Metanephros (tissue), 1 donor: ENCODE results near the gene CCDC14. TPM values are rescaled to one million over a fixed set of nuclear protein-coding genes. Genes with fewer than 3 reads are reported as not detected.

Source experiments
- total RNA-seq: library from RNA; depleted of rRNA; stranded (reverse); fragments of >200 nt; gene quantifications from one replicate; pipeline ENCODE4 v1.2.3, GENCODE V29; 2014

CCDC14 gene
- 76.3 TPM for total RNA-seq

GRCh38 chr3:123960781-123961507, at the start of gene CCDC14:
Gene CCDC14, minus strand, starts transcription at chr3:123961229. Its CDS starts 56 bp downstream, at chr3:123961173.

GRCh38 chr3:123991730-123992588, 30.9 kb upstream of the CCDC14 start, which contains the start of gene ROPN1:
Gene ROPN1, minus strand, starts transcription at chr3:123992124. Its CDS starts 11,643 bp downstream, at chr3:123980481.

GRCh38 chr3:123884203-123884831, 76.7 kb downstream of the CCDC14 start, which contains the start of gene MYLK:
Gene MYLK, minus strand, starts transcription at chr3:123884332. Its CDS starts 90,491 bp downstream, at chr3:123793841.

Other genes with a start within 250 kb of the CCDC14 start
- 224 TPM for gene MYLK, start 76.9 kb downstream of the CCDC14 start, total RNA-seq
- not detected for gene ROPN1, start 30.9 kb upstream of the CCDC14 start, total RNA-seq
- 67.4 TPM for gene KALRN, start 72.1 kb upstream of the CCDC14 start, total RNA-seq